Neuronal stem cell (in vitro differentiated cells): Measurements from ENCODE around the gene HOXD3.

Experiments used
- DNase-seq: peaks from one replicate; pipeline ENCODE4 v3.0.0-alpha.2; 2013; ENCODE audit warnings: low spot score
- H2AFZ ChIP-seq: one replicate; pipeline ENCODE4 v1.6.1; 2013; ENCODE audit warnings: mild to moderate bottlenecking, low read length, inconsistent platforms
- H2AK5ac ChIP-seq: 2 replicates; pipeline ENCODE4 v1.6.1; 2013; ENCODE audit warnings: low read depth, mild to moderate bottlenecking, inconsistent platforms, low read length, moderate library complexity, mixed read lengths
- H2BK120ac ChIP-seq: 2 replicates; pipeline ENCODE4 v1.6.1; 2013; ENCODE audit warnings: low read depth, mild to moderate bottlenecking, inconsistent platforms, low read length, moderate library complexity, mixed read lengths
- H2BK12ac ChIP-seq: one replicate; pipeline ENCODE4 v1.6.1; 2013; ENCODE audit warnings: low read length, inconsistent platforms
- H2BK15ac ChIP-seq: 2 replicates; pipeline ENCODE4 v1.6.1; 2013; ENCODE audit warnings: mild to moderate bottlenecking, low read length, inconsistent platforms, mixed read lengths
- H2BK5ac ChIP-seq: one replicate; pipeline ENCODE4 v1.6.1; 2013; ENCODE audit warnings: inconsistent platforms, mild to moderate bottlenecking, low read length, moderate library complexity
- H3K14ac ChIP-seq: one replicate; pipeline ENCODE4 v1.6.1; 2013; ENCODE audit warnings: low read length, inconsistent platforms
- H3K18ac ChIP-seq: 2 replicates; pipeline ENCODE4 v1.6.1; 2013; ENCODE audit warnings: low read length, inconsistent platforms
- H3K23ac ChIP-seq: 2 replicates; pipeline ENCODE4 v1.6.1; 2013; ENCODE audit warnings: low read depth, mild to moderate bottlenecking, mixed read lengths, low read length, inconsistent platforms; ENCODE audit not compliant: poor library complexity
- H3K27ac ChIP-seq: replicated peaks from 3 replicates; pipeline ENCODE4 v1.5.1; 2013; ENCODE audit warnings: low read length, inconsistent platforms
- H3K27me3 ChIP-seq, 3 experiments: 2 replicates each; pipeline ENCODE4 v1.6.1; 2013; ENCODE audit warnings: low read length in 3 of 3, mild to moderate bottlenecking in 2 of 3, inconsistent platforms in 1 of 3, low read depth in 1 of 3, mixed read lengths in 1 of 3, moderate library complexity in 1 of 3; ENCODE audit not compliant: control insufficient read depth in 3 of 3, insufficient read depth in 3 of 3
- H3K36me3 ChIP-seq, 2 donors: replicated peaks in 1 of 2; 2 replicates each; pipeline ENCODE4 v1.6.1; 2013; ENCODE audit warnings: low read length in 2 of 2; ENCODE audit not compliant: control insufficient read depth in 2 of 2, insufficient read depth in 2 of 2
- H3K4ac ChIP-seq: 2 replicates; pipeline ENCODE4 v1.6.1; 2013; ENCODE audit warnings: inconsistent platforms, mild to moderate bottlenecking, low read length, moderate library complexity
- H3K4me1 ChIP-seq, 2 donors: 1 replicate in 1 of 2; 2 replicates in 1 of 2; pipeline ENCODE4 v1.6.1; 2013; ENCODE audit warnings: low read length in 2 of 2, low read depth in 1 of 2; ENCODE audit not compliant: control insufficient read depth in 2 of 2, insufficient read depth in 1 of 2
- H3K4me2 ChIP-seq: one replicate; pipeline ENCODE4 v1.6.1; 2013; ENCODE audit warnings: mild to moderate bottlenecking, low read length, inconsistent platforms; ENCODE audit not compliant: insufficient read depth, poor library complexity, severe bottlenecking
- H3K4me3 ChIP-seq, 2 donors: 2 replicates each; pipeline ENCODE4 v1.5.1; 2013; ENCODE audit warnings: low read length in 2 of 2, mild to moderate bottlenecking in 2 of 2, inconsistent platforms in 1 of 2, moderate library complexity in 1 of 2
- H3K79me1 ChIP-seq: one replicate; pipeline ENCODE4 v1.6.1; 2013; ENCODE audit warnings: low read depth, mild to moderate bottlenecking, inconsistent platforms, low read length, moderate library complexity
- H3K9ac ChIP-seq: one replicate; pipeline ENCODE4 v1.6.1; 2013; ENCODE audit warnings: mild to moderate bottlenecking, low read depth, low read length, inconsistent platforms; ENCODE audit not compliant: poor library complexity
- H3K9me3 ChIP-seq, 2 donors: replicated peaks in 1 of 2; 2 replicates each; pipeline versions ENCODE3 to v1.6.1; 2013; ENCODE audit warnings: low read length in 2 of 2, mild to moderate bottlenecking in 2 of 2, inconsistent platforms in 1 of 2, low read depth in 1 of 2, mixed read lengths in 1 of 2, moderate library complexity in 1 of 2; ENCODE audit not compliant: control insufficient read depth in 2 of 2, insufficient read depth in 1 of 2
- H4K8ac ChIP-seq: one replicate; pipeline ENCODE4 v1.6.1; 2013; ENCODE audit warnings: low read depth, mild to moderate bottlenecking, inconsistent platforms, low read length, moderate library complexity
- H4K91ac ChIP-seq: one replicate; pipeline ENCODE4 v1.6.1; 2013; ENCODE audit warnings: low read length, low read depth, mild to moderate bottlenecking, inconsistent platforms; ENCODE audit not compliant: poor library complexity
- WGBS, 2 donors: extraction: QIAGEN DNeasy Blood & Tissue Kit; methylation state at CpG; one replicate each; pipeline ENCODE4 v1.1.7; 2013; ENCODE audit warnings: missing lambda C conversion rate in 2 of 2, mixed read lengths in 1 of 2; ENCODE audit not compliant: insufficient read length in 2 of 2, insufficient replicate concordance in 1 of 2; ENCODE audit errors: extremely low coverage in 2 of 2; 5-methylcytosine and 5-hydroxymethylcytosine counted together

The HOXD3 gene

DNA sequence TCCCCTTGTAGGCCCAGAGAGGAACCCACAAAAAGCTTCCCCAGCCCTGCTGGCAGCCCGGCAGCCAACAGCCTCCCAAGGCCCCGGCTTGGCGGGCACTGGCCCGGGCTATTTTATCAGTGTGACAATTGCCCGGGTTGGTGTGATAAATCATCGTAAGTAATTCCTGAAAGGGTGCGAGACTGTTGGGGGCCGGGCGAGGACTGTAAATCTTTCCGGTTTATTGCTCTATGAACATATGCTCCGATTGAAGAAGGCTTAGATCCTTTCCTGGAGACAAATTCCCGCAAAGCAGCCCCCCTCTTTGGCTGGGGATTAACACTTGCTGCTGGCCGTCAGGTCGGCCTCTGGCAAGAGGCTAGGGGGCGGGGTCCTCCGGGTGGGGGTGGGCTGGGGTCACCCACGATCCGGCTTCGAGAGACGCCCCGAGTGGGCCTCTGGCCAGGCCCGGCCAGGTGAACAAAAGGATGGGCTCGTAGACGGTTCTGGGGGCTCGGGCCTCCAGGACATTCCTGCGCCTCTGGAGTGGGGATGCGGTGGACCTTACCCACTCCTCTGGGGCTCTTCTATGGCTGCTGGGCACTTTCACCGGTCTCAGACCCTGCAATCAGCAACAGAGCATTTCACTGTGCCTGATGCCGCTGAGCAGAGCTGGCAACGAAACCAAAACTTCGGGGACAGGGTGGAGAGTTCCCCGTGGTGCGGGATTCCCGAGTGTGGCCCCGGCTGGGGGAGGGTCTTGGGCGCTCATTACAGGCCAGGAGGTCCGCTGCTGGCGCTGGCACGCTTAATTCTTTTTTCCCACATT is 2.0 kb downstream of the HOXD3 start:
- Histone ChIP-seq H2BK15ac (no peak overlapping the region), H3K18ac (no peak overlapping the region), H3K9me3 (peaks cover 9 to 13% of the 10 kb centered on the region in 2 donors), H3K79me1 (no peaks in the 10 kb centered on the region), H2BK12ac (no peak overlapping the region), H3K4me2 (no peak overlapping the region), H3K4me3 (no peak overlapping the region), H3K4ac (no peak overlapping the region), H3K27me3 (peaks cover 73 to 100% (median 98%) of the 10 kb centered on the region in 3 experiments), H3K4me1 (peaks cover 0 to 16% of the 10 kb centered on the region in 2 donors), H3K36me3 (no peaks in the 10 kb centered on the region), H2AK5ac (no peak overlapping the region), H2BK120ac (no peak overlapping the region), H3K9ac (no peak overlapping the region), H4K8ac (no peak overlapping the region), H2BK5ac (no peak overlapping the region), H2AFZ (peak overlapping the region; percentile 82), H3K14ac (no peak overlapping the region), H3K23ac (peak overlapping the region; percentile 14), H3K27ac (no peak overlapping the region), H4K91ac (no peak overlapping the region)
- no peak for DNase-seq
- WGBS, 2 donors, result no CpG with 5 or more reads among the region's 39 CpGs

GRCh38 chr2:176159663-176160250 is 2.6 kb downstream of the HOXD3 start:
- DNase-seq, result no peak
- Histone ChIP-seq H3K4me3 (peak overlapping the region in 1 of 2 donors; percentile 20), H2BK120ac (no peak overlapping the region), H3K9me3 (peaks cover 13 to 16% of the 10 kb centered on the region in 2 donors), H4K8ac (no peak overlapping the region), H2AFZ (peak overlapping the region; percentile 82), H2BK5ac (no peak overlapping the region), H3K36me3 (no peaks in the 10 kb centered on the region), H2BK15ac (no peak overlapping the region), H3K27ac (no peak overlapping the region), H3K79me1 (no peaks in the 10 kb centered on the region), H3K27me3 (peaks cover 76 to 100% (median 99%) of the 10 kb centered on the region in 3 experiments), H3K4me2 (no peak overlapping the region), H3K4me1 (peaks cover 0 to 16% of the 10 kb centered on the region in 2 donors), H3K14ac (no peak overlapping the region), H2AK5ac (no peak overlapping the region), H3K9ac (no peak overlapping the region), H3K4ac (no peak overlapping the region), H4K91ac (no peak overlapping the region), H2BK12ac (no peak overlapping the region), H3K18ac (peak overlapping the region; percentile 14), H3K23ac (no peak overlapping the region)
- no CpG with 5 or more reads among the region's 44 CpGs for WGBS, 2 donors

- H4K8ac ChIP-seq, result no peak overlapping the region
- WGBS, 2 donors, result no CpG with 5 or more reads among the region's 50 CpGs
Measured at GRCh38 chr2:176160251-176160985, 3.3 kb downstream of the HOXD3 start.

More at GRCh38 chr2:176160251-176160985, 3.3 kb downstream of the HOXD3 start:
- peak overlapping the region; percentile 82 for H2AFZ ChIP-seq
- H3K79me1 ChIP-seq, result no peaks in the 10 kb centered on the region
- DNase-seq, result no peak
- no peak overlapping the region for H3K4me2 ChIP-seq
- H2BK12ac ChIP-seq, result no peak overlapping the region
- H2BK15ac ChIP-seq, result no peak overlapping the region
- H4K91ac ChIP-seq, result no peak overlapping the region
- no peak overlapping the region for H3K23ac ChIP-seq
- no peak overlapping the region for H3K4ac ChIP-seq
- no peak overlapping the region for H2BK120ac ChIP-seq
- H3K27ac ChIP-seq, result no peak overlapping the region
- H3K9me3 ChIP-seq, result peaks cover 13 to 16% of the 10 kb centered on the region in 2 donors
- H3K27me3 ChIP-seq, result peaks cover 80 to 100% (median 99%) of the 10 kb centered on the region in 3 experiments
- no peaks in the 10 kb centered on the region for H3K36me3 ChIP-seq
- no peak overlapping the region for H3K9ac ChIP-seq
- no peak overlapping the region for H3K18ac ChIP-seq
- peaks cover 0 to 16% of the 10 kb centered on the region in 2 donors for H3K4me1 ChIP-seq
- H2BK5ac ChIP-seq, result no peak overlapping the region
- H3K14ac ChIP-seq, result no peak overlapping the region
- H2AK5ac ChIP-seq, result no peak overlapping the region
- H3K4me3 ChIP-seq, result no peak overlapping the region
